Measurements from ENCODE around the gene SPINT2.
A peak's percentile ranks its signal among the peaks of the same experiment; 100 is the strongest.

Gene SPINT2

GRCh38 chr19:38315657-38316476 lies 51.5 kb downstream of the SPINT2 start, which contains the start of gene YIF1B:
YIF1B (minus strand) TSS chr19:38315947; CDS start chr19:38315917, 30 bp downstream.
- TF ChIP-seq CTCF (IDR thresholded peaks at IDR 0.05), result peak; percentile 57
- no peaks in the 10 kb centered on the region for H3K36me3 ChIP-seq
- H3K4me3 ChIP-seq (ENCODE audit: low read depth in 1 of 2, low read length in 1 of 2), result peak within 1 kb of the TSS; percentile 72 to 77
- H3K9me3 ChIP-seq, result no peaks in the 10 kb centered on the region
- peaks cover 60 to 76% of the 10 kb centered on the region in 2 experiments for H3K4me1 ChIP-seq (ENCODE audit: control insufficient read depth in 1 of 2, insufficient read depth in 1 of 2, low read depth in 1 of 2, low read length in 1 of 2)
- H3K27ac ChIP-seq, result peak within 1 kb of the TSS; percentile 97
- no peaks in the 10 kb centered on the region for H3K27me3 ChIP-seq

- no peak for TF ChIP-seq CTCF (IDR thresholded peaks at IDR 0.05)
- Histone ChIP-seq H3K36me3 (no peaks in the 10 kb centered on the region), H3K27ac (peak overlapping the region; percentile 97), H3K4me3 (ENCODE audit: low read depth in 1 of 2, low read length in 1 of 2) (peak overlapping the region; percentile 72 to 77), H3K4me1 (ENCODE audit: control insufficient read depth in 1 of 2, insufficient read depth in 1 of 2, low read depth in 1 of 2, low read length in 1 of 2) (peaks cover 67 to 83% of the 10 kb centered on the region in 2 experiments), H3K27me3 (no peaks in the 10 kb centered on the region), H3K9me3 (no peaks in the 10 kb centered on the region)
Observed at GRCh38 chr19:38316477-38317067, 52.2 kb downstream of the SPINT2 start.

- peaks cover 69 to 84% of the 10 kb centered on the region in 2 experiments for H3K4me1 ChIP-seq (ENCODE audit: control insufficient read depth in 1 of 2, insufficient read depth in 1 of 2, low read depth in 1 of 2, low read length in 1 of 2)
- no peaks in the 10 kb centered on the region for H3K9me3 ChIP-seq
- TF ChIP-seq CTCF (IDR thresholded peaks at IDR 0.05), result no peak
- no peaks in the 10 kb centered on the region for H3K27me3 ChIP-seq
- H3K27ac ChIP-seq, result peak overlapping the region; percentile 97
- H3K36me3 ChIP-seq, result no peaks in the 10 kb centered on the region
- peak overlapping the region; percentile 72 to 77 for H3K4me3 ChIP-seq (ENCODE audit: low read depth in 1 of 2, low read length in 1 of 2)
Observed at GRCh38 chr19:38317104-38317612, 52.8 kb downstream of the SPINT2 start.

GRCh38 chr19:38318660-38319059 lies 54.3 kb downstream of the SPINT2 start:
- peaks cover 61 to 69% of the 10 kb centered on the region in 2 experiments for H3K4me1 ChIP-seq (ENCODE audit: control insufficient read depth in 1 of 2, insufficient read depth in 1 of 2, low read depth in 1 of 2, low read length in 1 of 2)
- peak overlapping the region; percentile 97 for H3K27ac ChIP-seq
- H3K4me3 ChIP-seq (ENCODE audit: low read depth in 1 of 2, low read length in 1 of 2), result peak overlapping the region in 1 of 2 experiments; percentile 89
- H3K9me3 ChIP-seq, result no peaks in the 10 kb centered on the region
- H3K27me3 ChIP-seq, result no peaks in the 10 kb centered on the region
- no peak for TF ChIP-seq CTCF (IDR thresholded peaks at IDR 0.05)
- no peaks in the 10 kb centered on the region for H3K36me3 ChIP-seq

GRCh38 chr19:38319421-38320258 lies 55.3 kb downstream of the SPINT2 start, which contains the start of gene KCNK6:
KCNK6 (plus strand) TSS chr19:38319845; CDS start chr19:38319951, 106 bp downstream.
- Histone ChIP-seq H3K4me3 (ENCODE audit: low read depth in 1 of 2, low read length in 1 of 2) (peak within 1 kb of the TSS; percentile 80 to 89), H3K36me3 (peaks cover 6% of the 10 kb centered on the region), H3K4me1 (ENCODE audit: control insufficient read depth in 1 of 2, insufficient read depth in 1 of 2, low read depth in 1 of 2, low read length in 1 of 2) (peaks cover 61 to 69% of the 10 kb centered on the region in 2 experiments), H3K9me3 (no peaks in the 10 kb centered on the region), H3K27me3 (no peaks in the 10 kb centered on the region), H3K27ac (peak within 1 kb of the TSS; percentile 97)
- TF ChIP-seq CTCF (IDR thresholded peaks at IDR 0.05), result no peak

Measured in neutrophil (primary cell).